Left forelimb (tissue), 1 donor: Measurements from ENCODE around the gene EPN2.

Experiments
- DNase-seq: peaks from one replicate; pipeline ENCODE4 v3.0.0-alpha.2; 2018; ENCODE audit warnings: low spot score

Gene EPN2

DNA sequence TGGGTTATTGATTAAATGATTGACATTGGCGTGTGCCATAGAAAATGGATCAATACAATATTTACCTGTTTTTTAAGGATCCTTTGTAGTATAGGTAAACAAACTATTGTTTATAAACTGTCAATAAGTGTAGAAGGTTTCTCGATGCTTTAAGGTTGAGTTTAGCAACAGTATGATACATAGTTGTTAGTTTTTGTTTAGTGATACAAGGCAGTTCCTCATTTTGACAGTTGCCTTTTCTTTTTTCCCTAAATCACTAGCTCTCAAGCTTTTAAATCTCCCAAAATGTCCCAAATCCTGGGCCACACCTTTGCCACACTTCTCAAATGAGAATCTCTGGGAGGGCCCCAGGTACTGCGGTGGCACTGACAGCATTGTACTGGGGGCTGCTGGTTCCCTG, 57.3 kb downstream of the EPN2 start:
- DNase-seq, result no peak

DNA sequence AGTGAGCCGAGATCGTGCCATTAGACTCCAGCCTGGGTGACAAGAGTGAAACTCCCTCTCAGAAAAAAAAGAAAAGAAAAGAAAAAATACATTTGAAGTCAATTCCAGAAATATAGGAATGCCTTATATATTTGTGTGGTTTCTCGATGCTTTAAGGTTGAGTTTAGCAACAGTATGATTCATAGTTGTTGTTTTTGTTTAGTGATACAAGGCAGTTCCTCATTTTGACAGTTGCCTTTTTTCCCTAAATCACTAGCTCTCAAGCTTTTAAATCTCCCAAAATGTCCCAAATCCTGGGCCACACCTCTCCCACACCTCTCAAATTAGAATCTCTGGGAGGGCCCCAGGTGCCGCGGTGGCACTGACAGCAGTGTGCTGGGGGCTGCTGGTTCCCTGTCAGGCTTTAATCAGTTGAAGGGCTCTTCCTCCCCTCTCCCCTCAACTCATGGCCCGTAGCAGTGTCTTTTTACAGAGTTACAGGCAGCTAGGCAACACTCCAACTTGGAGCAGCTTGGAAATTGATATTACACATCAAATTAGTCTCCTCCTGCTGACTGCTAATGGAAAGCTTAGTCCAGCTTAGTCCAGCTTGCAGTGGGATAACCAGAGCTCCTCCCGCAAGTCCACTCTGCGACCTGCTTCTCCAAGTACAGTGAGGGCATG, 58.4 kb downstream of the EPN2 start:
- DNase-seq, result no peak

GRCh38 chr17:19296786-19297778, 59.9 kb downstream of the EPN2 start:
- no peak for DNase-seq

- no peak for DNase-seq
Observed at GRCh38 chr17:19298569-19299213, 61.5 kb downstream of the EPN2 start.

DNA sequence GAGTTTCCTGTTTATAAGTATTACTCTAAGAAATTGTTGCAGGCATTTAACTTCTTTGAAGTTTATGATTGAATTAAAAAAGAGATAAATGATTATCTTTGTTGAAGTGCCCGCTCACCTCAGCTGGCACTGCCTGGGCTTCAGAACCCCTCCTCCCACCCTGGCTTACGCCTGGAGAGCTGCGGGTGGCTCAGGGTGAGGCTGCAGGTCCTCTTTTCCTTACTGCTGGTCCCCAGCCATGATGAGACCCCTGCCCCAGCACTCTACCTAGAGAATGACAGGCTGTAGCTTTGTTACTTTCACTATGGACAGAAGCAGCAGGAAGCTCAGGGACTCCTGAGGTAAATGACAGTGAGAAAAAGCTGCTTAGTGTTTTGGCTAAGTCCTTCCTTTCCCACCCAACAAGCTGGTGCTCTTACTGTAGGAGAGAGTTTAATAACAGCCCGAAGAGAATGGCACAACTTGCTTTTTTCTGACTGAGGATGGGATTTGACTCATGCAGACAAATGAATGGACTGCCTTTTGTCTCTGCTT, 62.1 kb downstream of the EPN2 start:
- DNase-seq, result no peak

GRCh38 chr17:19299866-19300265, 62.7 kb downstream of the EPN2 start:
- no peak for DNase-seq

GRCh38 chr17:19301274-19301951, 64.2 kb downstream of the EPN2 start:
- DNase-seq, result no peak

- no peak for DNase-seq
Observed at GRCh38 chr17:19301973-19302372, 64.8 kb downstream of the EPN2 start.

DNA sequence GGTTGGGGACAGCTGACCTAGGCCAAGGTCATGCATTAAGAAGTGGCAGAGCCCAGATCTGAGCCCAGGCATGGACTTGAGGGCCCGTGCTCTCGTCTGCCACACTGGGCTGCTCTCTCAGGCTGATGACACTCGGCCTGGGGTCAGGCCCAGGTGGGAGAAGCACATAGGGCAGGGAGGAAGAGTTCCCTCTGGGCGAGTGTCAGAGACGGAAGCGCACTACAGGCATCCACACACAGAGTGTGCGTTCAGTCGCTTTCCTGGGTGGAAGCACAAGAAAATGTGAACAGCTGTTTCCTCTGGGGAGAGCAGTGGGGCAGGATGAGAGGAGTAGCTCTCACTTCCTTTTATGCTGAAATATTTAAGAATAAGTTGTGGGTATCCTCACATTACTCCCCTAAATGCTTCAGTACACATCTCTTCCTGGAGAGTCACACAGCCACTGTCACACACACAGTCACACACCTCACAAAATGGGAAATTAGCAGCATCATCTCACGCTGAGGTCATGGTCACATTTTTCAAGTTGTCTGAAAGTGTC, 65.7 kb downstream of the EPN2 start:
- DNase-seq, result no peak

DNA sequence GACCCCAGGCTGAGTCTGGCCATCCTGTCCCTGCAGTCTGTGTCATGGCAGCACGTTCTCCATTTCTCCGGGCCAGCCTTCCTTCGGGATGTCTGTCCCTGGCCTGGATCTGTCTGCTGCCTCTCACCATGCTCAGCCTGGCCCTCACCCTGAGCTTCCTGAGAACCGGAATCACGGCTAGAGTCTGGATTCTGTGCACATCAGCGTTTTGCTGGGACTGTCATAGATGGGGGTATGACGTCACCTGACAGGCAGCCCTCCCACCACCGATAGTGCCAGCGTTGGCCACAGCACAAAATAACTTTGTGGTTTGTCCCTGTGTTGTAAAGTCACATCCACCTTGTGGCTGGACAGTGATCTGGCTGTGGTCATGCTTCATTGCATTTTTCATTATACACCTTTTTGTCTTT, 66.2 kb downstream of the EPN2 start:
- DNase-seq, result no peak

- DNase-seq, result no peak
Observed at GRCh38 chr17:19304209-19304608, 67.0 kb downstream of the EPN2 start.

DNA sequence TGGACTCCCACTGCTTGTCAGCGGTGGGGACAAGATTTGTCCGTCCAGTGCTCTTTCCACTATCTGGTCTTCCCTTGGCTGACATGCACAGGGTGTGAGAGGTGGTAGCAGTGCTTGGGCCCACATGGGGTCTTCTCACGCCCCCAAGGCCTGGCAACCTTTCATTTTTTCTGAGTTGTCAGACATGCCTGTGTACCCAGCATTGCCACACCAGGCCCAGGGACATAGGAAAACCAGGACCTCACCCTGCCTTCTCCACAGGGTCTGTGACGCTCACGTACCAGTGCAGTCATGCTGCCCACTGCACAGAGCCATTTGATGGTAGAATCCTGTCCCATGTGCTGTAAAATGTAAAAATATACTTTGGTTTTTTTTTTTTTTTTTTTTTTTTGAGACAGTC, 67.6 kb downstream of the EPN2 start:
- no peak for DNase-seq

GRCh38 chr17:19305256-19305655, 68.1 kb downstream of the EPN2 start:
- DNase-seq, result no peak

DNA sequence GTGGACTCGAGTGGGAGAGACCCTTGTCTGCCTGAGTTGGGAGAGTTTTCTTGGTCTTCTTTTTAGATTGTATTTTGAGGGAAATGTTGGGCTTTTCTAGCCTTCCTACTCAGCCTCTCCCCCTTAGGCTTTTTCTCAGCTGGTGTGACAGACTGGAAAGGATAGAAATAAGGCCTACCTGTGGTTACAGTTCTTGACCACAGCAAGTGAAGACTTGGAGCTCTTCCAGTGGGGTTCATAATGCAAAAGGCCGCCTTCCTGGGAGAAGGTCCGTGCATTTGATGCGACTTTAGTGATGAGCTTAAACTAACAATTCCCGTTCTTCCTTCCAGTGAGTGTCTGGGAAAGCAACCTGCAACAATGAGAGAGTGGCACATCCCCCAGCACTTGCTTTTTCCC, 68.6 kb downstream of the EPN2 start:
- no peak for DNase-seq

DNA sequence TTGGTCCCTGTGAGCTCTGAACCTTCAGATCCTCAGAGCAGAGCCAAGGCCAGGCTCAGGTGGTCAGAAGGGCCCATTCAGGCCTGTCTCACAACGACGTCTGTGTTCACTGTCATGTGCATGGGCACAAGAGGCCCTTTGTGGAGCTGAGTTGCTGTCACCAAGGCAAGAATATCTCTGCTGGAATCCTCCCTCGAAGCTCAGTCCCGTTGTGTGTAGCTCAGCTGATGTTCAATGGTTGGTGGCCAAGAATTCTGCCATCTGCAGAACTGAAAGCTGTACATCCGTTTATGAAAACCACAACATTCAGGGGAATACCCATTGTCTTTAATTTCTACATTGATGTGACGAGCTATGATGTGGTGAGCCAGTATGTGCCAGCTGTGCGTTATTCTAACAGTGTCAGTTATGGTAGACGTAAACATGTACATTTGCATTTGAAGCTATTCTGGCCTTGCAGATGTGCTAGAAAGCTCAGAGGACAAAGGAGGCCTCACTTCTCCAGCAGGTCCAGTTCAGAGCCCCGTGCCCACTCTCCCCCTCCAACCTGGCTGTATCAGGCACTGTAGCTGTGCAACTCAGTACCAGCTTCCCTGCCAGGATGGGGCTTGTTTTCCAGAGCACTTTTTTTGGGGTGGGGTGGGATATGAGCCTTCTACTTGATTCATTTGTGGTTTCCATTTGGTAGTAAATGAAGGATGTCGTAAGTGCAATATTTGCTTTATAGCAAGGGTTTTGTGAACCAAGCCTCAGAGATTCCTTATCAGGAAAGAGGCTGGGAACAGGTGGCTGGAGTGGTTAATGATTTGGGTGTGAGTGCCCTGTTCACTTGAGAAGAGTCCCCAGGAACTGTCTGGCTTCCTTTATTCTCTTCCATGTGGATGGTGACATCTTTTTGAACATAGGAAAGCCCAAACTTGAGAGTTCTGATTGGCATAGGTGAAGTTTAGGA, 69.3 kb downstream of the EPN2 start:
- DNase-seq, result no peak

GRCh38 chr17:19307521-19307920, 70.4 kb downstream of the EPN2 start:
- DNase-seq, result no peak

- DNase-seq, result no peak
Observed at GRCh38 chr17:19308398-19308797, 71.2 kb downstream of the EPN2 start.

- no peak for DNase-seq
Observed at GRCh38 chr17:19309701-19310100, 72.5 kb downstream of the EPN2 start.

DNA sequence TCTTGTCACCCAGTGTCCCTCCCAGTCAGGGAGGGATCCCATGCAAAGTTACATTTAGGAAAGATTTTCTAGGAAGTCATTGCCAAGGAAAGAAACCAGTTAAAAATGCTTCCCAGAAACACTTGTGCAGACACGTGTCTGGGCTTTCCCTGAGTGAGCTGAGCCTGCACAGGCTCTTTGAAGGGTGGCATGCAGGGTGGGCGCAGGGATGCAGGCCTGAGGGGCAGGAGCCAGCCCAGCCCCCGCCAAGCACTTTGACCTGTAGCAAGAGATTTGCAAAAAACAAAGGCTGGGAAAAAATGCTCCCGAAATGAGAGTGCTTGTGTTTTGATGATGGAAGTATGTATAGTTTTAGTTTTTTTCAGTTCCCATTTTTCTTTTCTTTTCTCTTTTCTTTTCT, 73.0 kb downstream of the EPN2 start:
- no peak for DNase-seq

GRCh38 chr17:19311016-19311415, 73.8 kb downstream of the EPN2 start:
- DNase-seq, result no peak
